Esophagus muscularis mucosa (tissue), 4 donors: ENCODE measurements around the gene BCAP29.

ENCODE experiments used
- EP300 ChIP-seq: sonication (generic); formaldehyde crosslinking; IDR thresholded peaks from one replicate; pipeline ENCODE4 v1.6.1; 2017; ENCODE audit warnings: antibody characterized with exemption
- POLR2A ChIP-seq: fragments of 450-650 bp; IDR thresholded peaks from one replicate; pipeline ENCODE4 v1.6.1; 2017; ENCODE audit warnings: antibody characterized with exemption, moderate library complexity, mild to moderate bottlenecking, low read depth
- POLR2AphosphoS5 ChIP-seq, 2 donors: sonication (generic); formaldehyde crosslinking; IDR thresholded peaks; one replicate each; pipeline ENCODE4 v1.6.1; 2017; ENCODE audit warnings: antibody characterized with exemption in 2 of 2
- TF ChIP-seq, protein P1 (sequence below), 3 experiments: fragments of 200-600 bp in 2 of 3; fragments of 450-650 bp in 1 of 3; sonication (generic) in 2 of 3; IDR thresholded peaks; one replicate each; pipeline ENCODE4 v1.5.1; 2017 to 2019; ENCODE audit warnings: antibody characterized with exemption in 3 of 3, mild to moderate bottlenecking in 2 of 3, moderate library complexity in 1 of 3

DNA sequence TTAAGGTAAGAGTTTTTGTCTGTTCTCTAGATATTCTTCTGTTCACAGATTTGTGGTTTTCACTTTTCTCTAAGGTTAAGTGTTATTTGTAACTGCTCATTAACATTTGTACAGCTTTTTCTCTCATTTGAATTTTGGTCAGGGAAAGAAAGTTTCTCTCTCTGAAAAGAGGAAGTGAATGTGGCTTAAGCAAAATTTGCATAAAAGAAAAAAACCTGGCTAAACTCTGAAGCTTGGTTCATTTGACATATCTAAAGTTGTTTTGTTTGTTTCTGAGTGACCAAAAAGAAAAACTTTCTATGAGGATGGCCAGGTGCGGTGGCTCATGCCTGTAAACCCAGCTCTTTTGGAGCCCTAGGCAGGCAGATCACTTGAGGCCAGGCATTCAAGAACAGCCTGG, 58.5 kb downstream of the BCAP29 start:
- TF ChIP-seq, protein P1, sequence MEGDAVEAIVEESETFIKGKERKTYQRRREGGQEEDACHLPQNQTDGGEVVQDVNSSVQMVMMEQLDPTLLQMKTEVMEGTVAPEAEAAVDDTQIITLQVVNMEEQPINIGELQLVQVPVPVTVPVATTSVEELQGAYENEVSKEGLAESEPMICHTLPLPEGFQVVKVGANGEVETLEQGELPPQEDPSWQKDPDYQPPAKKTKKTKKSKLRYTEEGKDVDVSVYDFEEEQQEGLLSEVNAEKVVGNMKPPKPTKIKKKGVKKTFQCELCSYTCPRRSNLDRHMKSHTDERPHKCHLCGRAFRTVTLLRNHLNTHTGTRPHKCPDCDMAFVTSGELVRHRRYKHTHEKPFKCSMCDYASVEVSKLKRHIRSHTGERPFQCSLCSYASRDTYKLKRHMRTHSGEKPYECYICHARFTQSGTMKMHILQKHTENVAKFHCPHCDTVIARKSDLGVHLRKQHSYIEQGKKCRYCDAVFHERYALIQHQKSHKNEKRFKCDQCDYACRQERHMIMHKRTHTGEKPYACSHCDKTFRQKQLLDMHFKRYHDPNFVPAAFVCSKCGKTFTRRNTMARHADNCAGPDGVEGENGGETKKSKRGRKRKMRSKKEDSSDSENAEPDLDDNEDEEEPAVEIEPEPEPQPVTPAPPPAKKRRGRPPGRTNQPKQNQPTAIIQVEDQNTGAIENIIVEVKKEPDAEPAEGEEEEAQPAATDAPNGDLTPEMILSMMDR (IDR thresholded peaks at IDR 0.05) = no peak
- TF ChIP-seq POLR2AphosphoS5 (IDR thresholded peaks at IDR 0.05) (no peak), POLR2A (no peak), EP300 (no peak)
